Measurements from ENCODE around the gene OR8D1. TPM values are rescaled to one million over a fixed set of nuclear protein-coding genes. Genes with fewer than 3 reads are reported as not detected.

The OR8D1 gene
- total RNA-seq, 1 experiment from 2014 or later: 0.41 TPM

GRCh38 chr11:124313131-124313530, 618 bp downstream of the OR8D1 start:
- no peaks in the 10 kb centered on the region for H3K36me3 ChIP-seq (ENCODE audit: insufficient read depth, low read length, poor library complexity, severe bottlenecking)
- H3K4me1 ChIP-seq (ENCODE audit: insufficient read depth, low read length, poor library complexity, severe bottlenecking): no peaks in the 10 kb centered on the region
- no peak for TF ChIP-seq CTCF (conservative IDR thresholded peaks at IDR 0.05; ENCODE audit: low read depth, low read length)
- TF ChIP-seq EZH2 (IDR thresholded peaks at IDR 0.05; ENCODE audit: borderline replicate concordance, low read depth, low read length, poor library complexity, severe bottlenecking): no peak
- no TSS peak for BruUV-seq (replicated peaks)
- intact Hi-C loops (cut with micrococcal nuclease; ENCODE audit: unreplicated experiment): no loop called here
- ChIA-PET CTCF (no interaction called here), POLR2A (ENCODE audit: low non-redundant PET) (no interaction called here)
- no peak overlapping the region for H3K4me3 ChIP-seq (ENCODE audit: low read depth, low read length, poor library complexity, severe bottlenecking)
- DNase-seq (ENCODE audit: low spot score): no peak
- H3K9me3 ChIP-seq (ENCODE audit: low read depth, low read length, poor library complexity, severe bottlenecking): no peaks in the 10 kb centered on the region
- H3K27me3 ChIP-seq (replicated peaks; ENCODE audit: insufficient read depth, low read depth, low read length, poor library complexity): no peaks in the 10 kb centered on the region
- H3K27ac ChIP-seq (ENCODE audit: low read depth, low read length, poor library complexity, severe bottlenecking): no peak overlapping the region

- ChIA-PET POLR2A (ENCODE audit: low non-redundant PET) (no interaction called here), CTCF (interaction anchor here (0.5 kb wide), 1 partner anchor 564 kb away, joined by 3 read pairs; no protein-coding TSS in a partner anchor)
- no TSS peak for BruUV-seq (replicated peaks)
- H3K27me3 ChIP-seq (replicated peaks; ENCODE audit: insufficient read depth, low read depth, low read length, poor library complexity): no peaks in the 10 kb centered on the region
- intact Hi-C loops (cut with micrococcal nuclease; ENCODE audit: unreplicated experiment): no loop called here
- no peaks in the 10 kb centered on the region for H3K4me1 ChIP-seq (ENCODE audit: insufficient read depth, low read length, poor library complexity, severe bottlenecking)
- DNase-seq (ENCODE audit: low spot score): no peak
- H3K9me3 ChIP-seq (ENCODE audit: low read depth, low read length, poor library complexity, severe bottlenecking): no peaks in the 10 kb centered on the region
- no peak overlapping the region for H3K4me3 ChIP-seq (ENCODE audit: low read depth, low read length, poor library complexity, severe bottlenecking)
- no peaks in the 10 kb centered on the region for H3K36me3 ChIP-seq (ENCODE audit: insufficient read depth, low read length, poor library complexity, severe bottlenecking)
- no peak overlapping the region for H3K27ac ChIP-seq (ENCODE audit: low read depth, low read length, poor library complexity, severe bottlenecking)
- TF ChIP-seq EZH2 (IDR thresholded peaks at IDR 0.05; ENCODE audit: borderline replicate concordance, low read depth, low read length, poor library complexity, severe bottlenecking) (no peak), CTCF (conservative IDR thresholded peaks at IDR 0.05; ENCODE audit: low read depth, low read length) (no peak)
Measured at GRCh38 chr11:124311670-124312069, 2.1 kb downstream of the OR8D1 start.

GRCh38 chr11:124311269-124311668, 2.5 kb downstream of the OR8D1 start:
- Histone ChIP-seq H3K36me3 (ENCODE audit: insufficient read depth, low read length, poor library complexity, severe bottlenecking) (no peaks in the 10 kb centered on the region), H3K27me3 (replicated peaks; ENCODE audit: insufficient read depth, low read depth, low read length, poor library complexity) (no peaks in the 10 kb centered on the region), H3K4me1 (ENCODE audit: insufficient read depth, low read length, poor library complexity, severe bottlenecking) (no peaks in the 10 kb centered on the region), H3K9me3 (ENCODE audit: low read depth, low read length, poor library complexity, severe bottlenecking) (no peaks in the 10 kb centered on the region), H3K27ac (ENCODE audit: low read depth, low read length, poor library complexity, severe bottlenecking) (no peak overlapping the region), H3K4me3 (ENCODE audit: low read depth, low read length, poor library complexity, severe bottlenecking) (no peak overlapping the region)
- TF ChIP-seq CTCF (conservative IDR thresholded peaks at IDR 0.05; ENCODE audit: low read depth, low read length): no peak
- TF ChIP-seq EZH2 (IDR thresholded peaks at IDR 0.05; ENCODE audit: borderline replicate concordance, low read depth, low read length, poor library complexity, severe bottlenecking): no peak
- CTCF ChIA-PET: interaction anchor here (0.5 kb wide), 1 partner anchor 565 kb away, joined by 3 read pairs; no protein-coding TSS in a partner anchor
- intact Hi-C loops (cut with micrococcal nuclease; ENCODE audit: unreplicated experiment): no loop called here
- POLR2A ChIA-PET (ENCODE audit: low non-redundant PET): no interaction called here
- no peak for DNase-seq (ENCODE audit: low spot score)
- no TSS peak for BruUV-seq (replicated peaks)
